Keratinocyte (primary cell): ENCODE measurements around the gene PRKCA. TPM values are rescaled to one million over a fixed set of nuclear protein-coding genes. Genes with fewer than 3 reads are reported as not detected.

Experiments
- DNase-seq: peaks from one replicate; pipeline ENCODE4 v3.0.0-alpha.2; 2011; ENCODE audit warnings: low read depth, missing footprints, low spot score
- FAIRE-seq: peaks from 2 replicates; lab custom pipeline; 2011; peaks lifted over from hg19 to GRCh38; lab: Jason Lieb, UNC
- H2AFZ ChIP-seq: 2 replicates; pipeline ENCODE4 v1.6.0; 2012; ENCODE audit warnings: low read length, control low read depth, inconsistent platforms; ENCODE audit not compliant: control insufficient read depth
- H3K27ac ChIP-seq: 2 replicates; pipeline ENCODE4 v1.5.1; 2011; ENCODE audit warnings: low read length; ENCODE audit not compliant: control insufficient read depth, insufficient read depth
- H3K27me3 ChIP-seq: 3 replicates; pipeline ENCODE4 v1.6.0; 2011; ENCODE audit warnings: low read length; ENCODE audit not compliant: control insufficient read depth, insufficient read depth; ENCODE audit errors: extremely low read depth
- H3K36me3 ChIP-seq, 2 experiments: 2 replicates in 1 of 2; 3 replicates in 1 of 2; pipeline ENCODE4 v1.5.1; 2011; ENCODE audit warnings: low read length in 2 of 2, mild to moderate bottlenecking in 1 of 2; ENCODE audit not compliant: control insufficient read depth in 2 of 2, insufficient read depth in 2 of 2; ENCODE audit errors: extremely low read depth in 1 of 2
- H3K4me1 ChIP-seq: 3 replicates; pipeline ENCODE4 v1.5.1; 2011; ENCODE audit warnings: low read length; ENCODE audit not compliant: control insufficient read depth, insufficient read depth; ENCODE audit errors: extremely low read depth
- H3K4me2 ChIP-seq: 3 replicates; pipeline ENCODE4 v1.6.0; 2011; ENCODE audit warnings: low read depth, low read length; ENCODE audit not compliant: control insufficient read depth, insufficient read depth; ENCODE audit errors: extremely low read depth
- H3K4me3 ChIP-seq, 3 experiments: fragments of 200-600 bp in 1 of 3; sonication (generic) in 1 of 3; 2 replicates in 2 of 3; 3 replicates in 1 of 3; pipeline ENCODE4 v1.5.1; 2011 to 2016; ENCODE audit warnings: low read length in 3 of 3, mild to moderate bottlenecking in 3 of 3, control low read depth in 2 of 3, inconsistent platforms in 1 of 3, low read depth in 1 of 3, mixed read lengths in 1 of 3, mixed run types in 1 of 3, moderate library complexity in 1 of 3; ENCODE audit not compliant: control insufficient read depth in 2 of 3, insufficient read depth in 2 of 3; ENCODE audit errors: extremely low read depth in 1 of 3
- H3K79me2 ChIP-seq: 2 replicates; pipeline ENCODE4 v1.6.0; 2012; ENCODE audit warnings: low read length; ENCODE audit not compliant: control insufficient read depth, insufficient read depth
- H3K9ac ChIP-seq: 3 replicates; pipeline ENCODE4 v1.6.0; 2011; ENCODE audit warnings: low read length; ENCODE audit not compliant: control insufficient read depth, insufficient read depth; ENCODE audit errors: extremely low read depth
- H3K9me1 ChIP-seq: 3 replicates; pipeline ENCODE4 v1.6.0; 2011; ENCODE audit warnings: low read length; ENCODE audit not compliant: control insufficient read depth, insufficient read depth; ENCODE audit errors: extremely low read depth
- H3K9me3 ChIP-seq: 2 replicates; pipeline ENCODE4 v1.5.1; 2012; ENCODE audit warnings: low read depth, low read length; ENCODE audit not compliant: control insufficient read depth
- H4K20me1 ChIP-seq: 3 replicates; pipeline ENCODE4 v1.6.0; 2011; ENCODE audit warnings: low read length; ENCODE audit not compliant: control insufficient read depth, insufficient read depth; ENCODE audit errors: extremely low read depth
- EZH2 ChIP-seq: IDR thresholded peaks from one replicate; pipeline ENCODE4 v1.6.1; 2012; ENCODE audit warnings: inconsistent platforms, mild to moderate bottlenecking, low read length, moderate library complexity
- dilution Hi-C: fragments of 300-500 bp; cut with MboI; formaldehyde crosslinking; loops from one replicate; pipeline ENCODE4 v1.7.0; 2020; ENCODE audit warnings: low sequenced_read_pairs; ENCODE audit not compliant: extremely low pct_ligation_motif_present
- polyA plus RNA-seq, 5 experiments: library from polyadenylated mRNA; depleted of rRNA in 3 of 5; stranded (reverse) in 3 of 5; stranded (forward) in 1 of 5; unstranded in 1 of 5; fragments of >200 nt; gene quantifications; 1 replicate in 1 of 5; 2 replicates in 3 of 5; 3 replicates in 1 of 5; pipeline versions ENCODE4 v1.2.1 to v1.2.3, GENCODE V29; 2011 to 2012; ENCODE audit warnings: missing spikeins in 2 of 5, low read depth in 1 of 5, low replicate concordance in 1 of 5
- TF ChIP-seq, protein P1 (sequence below), 3 experiments: IDR thresholded peaks in 1 of 3; conservative IDR thresholded peaks in 1 of 3; optimal IDR thresholded peaks in 1 of 3; 2 replicates in 2 of 3; 3 replicates in 1 of 3; pipeline versions ENCODE3 to v1.5.1; 2011; ENCODE audit warnings: low read length in 3 of 3, mild to moderate bottlenecking in 3 of 3, moderate library complexity in 2 of 3, control low read depth in 1 of 3, inconsistent platforms in 1 of 3; ENCODE audit not compliant: insufficient read depth in 2 of 3; ENCODE audit errors: extremely low read depth in 1 of 3

PRKCA gene
- polyA plus RNA-seq, 1 donor (not counting 4 experiments of a cell fraction or from before 2014, with no cell fraction given): 3.6 TPM

DNA sequence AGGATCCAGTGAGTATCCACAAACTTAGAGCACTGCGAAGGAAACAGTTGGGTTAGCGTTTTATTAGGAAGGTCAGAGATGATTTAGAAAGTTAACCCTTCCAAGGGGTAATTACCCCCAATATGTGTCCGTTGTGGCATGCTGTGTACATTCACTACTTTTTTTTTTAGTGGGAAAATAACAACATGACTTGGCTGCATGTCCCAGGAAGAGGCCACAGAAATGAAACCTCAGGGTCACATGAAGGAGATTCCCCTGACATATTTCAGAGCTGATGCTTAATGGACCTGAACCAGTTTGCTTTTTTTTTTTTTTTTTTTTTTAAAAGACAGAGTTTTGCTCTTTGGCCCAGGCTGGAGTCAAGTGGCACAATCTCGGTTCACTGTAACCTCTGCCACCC lies 167.5 kb downstream of the PRKCA start:
- Histone ChIP-seq H3K79me2 (no peaks in the 10 kb centered on the region), H3K4me3 (no peak overlapping the region), H2AFZ (no peak overlapping the region), H3K4me1 (peaks cover 46% of the 10 kb centered on the region), H3K36me3 (no peaks in the 10 kb centered on the region), H3K27me3 (no peaks in the 10 kb centered on the region), H4K20me1 (no peaks in the 10 kb centered on the region), H3K4me2 (no peak overlapping the region), H3K9me1 (no peaks in the 10 kb centered on the region), H3K27ac (no peak overlapping the region), H3K9me3 (no peaks in the 10 kb centered on the region), H3K9ac (no peak overlapping the region)
- no peak for DNase-seq
- dilution Hi-C loops: no loop called here
- TF ChIP-seq, protein P1, sequence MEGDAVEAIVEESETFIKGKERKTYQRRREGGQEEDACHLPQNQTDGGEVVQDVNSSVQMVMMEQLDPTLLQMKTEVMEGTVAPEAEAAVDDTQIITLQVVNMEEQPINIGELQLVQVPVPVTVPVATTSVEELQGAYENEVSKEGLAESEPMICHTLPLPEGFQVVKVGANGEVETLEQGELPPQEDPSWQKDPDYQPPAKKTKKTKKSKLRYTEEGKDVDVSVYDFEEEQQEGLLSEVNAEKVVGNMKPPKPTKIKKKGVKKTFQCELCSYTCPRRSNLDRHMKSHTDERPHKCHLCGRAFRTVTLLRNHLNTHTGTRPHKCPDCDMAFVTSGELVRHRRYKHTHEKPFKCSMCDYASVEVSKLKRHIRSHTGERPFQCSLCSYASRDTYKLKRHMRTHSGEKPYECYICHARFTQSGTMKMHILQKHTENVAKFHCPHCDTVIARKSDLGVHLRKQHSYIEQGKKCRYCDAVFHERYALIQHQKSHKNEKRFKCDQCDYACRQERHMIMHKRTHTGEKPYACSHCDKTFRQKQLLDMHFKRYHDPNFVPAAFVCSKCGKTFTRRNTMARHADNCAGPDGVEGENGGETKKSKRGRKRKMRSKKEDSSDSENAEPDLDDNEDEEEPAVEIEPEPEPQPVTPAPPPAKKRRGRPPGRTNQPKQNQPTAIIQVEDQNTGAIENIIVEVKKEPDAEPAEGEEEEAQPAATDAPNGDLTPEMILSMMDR (optimal IDR thresholded peaks at IDR 0.05 in 1 of 3, IDR thresholded peaks at IDR 0.05 in 1 of 3, conservative IDR thresholded peaks at IDR 0.05 in 1 of 3; ENCODE audit: extremely low read depth in 1 of 3, insufficient read depth in 2 of 3, low read length in 3 of 3): no peak
- no peak for TF ChIP-seq EZH2
- no peak for FAIRE-seq

DNA sequence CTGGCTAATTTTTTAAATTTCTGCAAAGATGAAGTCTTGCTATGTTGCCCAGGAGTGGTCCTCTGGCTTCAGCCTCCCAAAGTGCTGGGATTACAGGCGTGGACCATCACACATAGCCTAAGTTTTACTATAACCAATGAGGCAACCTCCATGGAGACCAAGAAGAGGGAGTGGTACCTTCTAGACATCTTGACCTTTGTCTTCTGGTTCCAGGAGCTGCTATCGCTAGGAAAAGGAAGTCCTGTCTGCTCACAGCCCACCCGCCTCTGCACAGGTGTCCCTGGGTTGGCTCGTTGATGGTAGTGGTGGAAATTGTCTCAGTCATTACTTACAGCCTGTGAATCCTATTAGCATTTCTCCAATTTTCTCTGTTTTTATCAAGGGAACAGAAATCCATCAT lies 169.7 kb downstream of the PRKCA start:
- Histone ChIP-seq H3K27ac (no peak overlapping the region), H3K36me3 (no peaks in the 10 kb centered on the region), H3K4me3 (no peak overlapping the region), H4K20me1 (no peaks in the 10 kb centered on the region), H3K9me3 (no peaks in the 10 kb centered on the region), H3K9me1 (no peaks in the 10 kb centered on the region), H3K27me3 (no peaks in the 10 kb centered on the region), H3K4me2 (no peak overlapping the region), H3K79me2 (no peaks in the 10 kb centered on the region), H3K9ac (no peak overlapping the region), H2AFZ (no peak overlapping the region), H3K4me1 (peaks cover 32% of the 10 kb centered on the region)
- dilution Hi-C loops: no loop called here
- TF ChIP-seq, protein P1 (optimal IDR thresholded peaks at IDR 0.05 in 1 of 3, IDR thresholded peaks at IDR 0.05 in 1 of 3, conservative IDR thresholded peaks at IDR 0.05 in 1 of 3; ENCODE audit: extremely low read depth in 1 of 3, insufficient read depth in 2 of 3, low read length in 3 of 3): no peak
- no peak for TF ChIP-seq EZH2
- DNase-seq (no peak), FAIRE-seq (no peak)
